ENCODE results near the gene RPRD1A.

- no peak for TF ChIP-seq CTCF (IDR thresholded peaks at IDR 0.05; ENCODE audit: low read depth, low read length)
- TF ChIP-seq POLR2A (IDR thresholded peaks at IDR 0.05; ENCODE audit: extremely low read depth, insufficient read length): no peak
- TF ChIP-seq, protein P1, sequence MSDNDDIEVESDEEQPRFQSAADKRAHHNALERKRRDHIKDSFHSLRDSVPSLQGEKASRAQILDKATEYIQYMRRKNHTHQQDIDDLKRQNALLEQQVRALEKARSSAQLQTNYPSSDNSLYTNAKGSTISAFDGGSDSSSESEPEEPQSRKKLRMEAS (IDR thresholded peaks at IDR 0.05; ENCODE audit: low read depth, low read length): no peak
- TF ChIP-seq MYC (IDR thresholded peaks at IDR 0.05; ENCODE audit: low read depth, low read length): no peak
These were observed 116.8 kb downstream of the RPRD1A start for GRCh38 chr18:35950628-35950982.

Data from NB4 (cell line).